HAP-1 (cell line): Measurements from ENCODE around the gene ULBP2.
"Not testable (repeated sequence)": the region's sequence is repeated elsewhere in the genome, so short reads cannot be mapped to it uniquely, and the experiment has no call there.

Experiments used
- DNase-seq, 2 experiments: peaks; one replicate each; pipeline ENCODE4 v3.0.0-alpha.2; 2016 to 2020; ENCODE audit warnings: low spot score in 2 of 2
- H3K27me3 ChIP-seq: fragments of 250-450 bp; sonication (Bioruptor Pico); 2 replicates; pipeline ENCODE4 v1.5.1; 2020; ENCODE audit warnings: low read depth, mild to moderate bottlenecking, moderate library complexity
- H3K36me3 ChIP-seq: fragments of 250-450 bp; sonication (Bioruptor Pico); replicated peaks from 2 replicates; pipeline ENCODE4 v1.5.1; 2020; ENCODE audit warnings: mild to moderate bottlenecking
- H3K4me1 ChIP-seq: fragments of 250-450 bp; sonication (Bioruptor Pico); 2 replicates; pipeline ENCODE4 v1.5.1; 2020; ENCODE audit warnings: mild to moderate bottlenecking
- H3K4me3 ChIP-seq: fragments of 250-450 bp; sonication (Bioruptor Pico); 2 replicates; pipeline ENCODE4 v1.5.1; 2020; ENCODE audit warnings: mild to moderate bottlenecking, moderate library complexity
- H3K9me3 ChIP-seq: fragments of 250-450 bp; sonication (Bioruptor Pico); 2 replicates; pipeline ENCODE4 v1.5.1; 2020; ENCODE audit warnings: mild to moderate bottlenecking, moderate library complexity
- in situ Hi-C: fragments of 300-500 bp; cut with MboI; formaldehyde crosslinking; loops from 3 replicates; pipeline ENCODE4 v1.14.3; 2020; ENCODE audit warnings: low sequenced_read_pairs, inconsistent platforms, mixed read lengths

The ULBP2 gene

GRCh38 chr6:149938571-149939355 is 3.1 kb upstream of the ULBP2 start:
- Histone ChIP-seq H3K9me3 (no peaks in the 10 kb centered on the region), H3K27me3 (0 out of 2 replicates have a peak, but pooled peaks cover 4% of the 10 kb centered on the region), H3K4me3 (no peak overlapping the region), H3K36me3 (no peaks in the 10 kb centered on the region), H3K4me1 (peaks cover 5% of the 10 kb centered on the region; the same call in 1 of the 2 replicates)
- in situ Hi-C loops, result loop anchor here (5.0 to 25.0 kb wide), 3 partner anchors 69 to 874 kb away; no protein-coding TSS in a partner anchor
- no peak for DNase-seq

DNA sequence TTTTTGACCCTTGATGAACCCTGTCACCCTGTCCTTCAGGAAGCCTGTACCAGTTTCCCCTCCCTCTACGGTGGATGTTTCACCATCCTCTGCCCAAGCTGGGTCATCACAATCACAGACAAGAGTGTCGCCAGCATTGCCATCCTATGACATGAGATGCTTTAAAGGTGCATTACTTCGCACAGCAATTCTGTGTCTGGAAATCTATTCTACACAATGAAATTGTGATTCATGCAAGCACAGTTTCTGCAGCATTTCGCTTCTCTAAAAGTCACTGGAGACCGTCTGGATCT is 2.5 kb upstream of the ULBP2 start:
- in situ Hi-C loops, result loop anchor here (5.0 to 25.0 kb wide), 3 partner anchors 68 to 873 kb away; no protein-coding TSS in a partner anchor

GRCh38 chr6:149939909-149940671 is 1.7 kb upstream of the ULBP2 start:
- in situ Hi-C loops, result loop anchor here (5.0 to 25.0 kb wide), 3 partner anchors 67 to 872 kb away; no protein-coding TSS in a partner anchor
- no peak for DNase-seq
- 0 out of 2 replicates have a peak, but pooled peaks cover 4% of the 10 kb centered on the region for H3K27me3 ChIP-seq
- H3K36me3 ChIP-seq, result no peaks in the 10 kb centered on the region
- peaks cover 5% of the 10 kb centered on the region; the same call in 1 of the 2 replicates for H3K4me1 ChIP-seq
- no peak overlapping the region for H3K4me3 ChIP-seq
- no peaks in the 10 kb centered on the region for H3K9me3 ChIP-seq

More for the DNA sequence above, 2.5 kb upstream of the ULBP2 start:
- Histone ChIP-seq H3K27me3 (0 out of 2 replicates have a peak, but pooled peaks cover 4% of the 10 kb centered on the region), H3K4me3 (no peak overlapping the region), H3K9me3 (no peaks in the 10 kb centered on the region), H3K4me1 (peaks cover 5% of the 10 kb centered on the region; the same call in 1 of the 2 replicates), H3K36me3 (no peaks in the 10 kb centered on the region)
- no peak for DNase-seq

DNA sequence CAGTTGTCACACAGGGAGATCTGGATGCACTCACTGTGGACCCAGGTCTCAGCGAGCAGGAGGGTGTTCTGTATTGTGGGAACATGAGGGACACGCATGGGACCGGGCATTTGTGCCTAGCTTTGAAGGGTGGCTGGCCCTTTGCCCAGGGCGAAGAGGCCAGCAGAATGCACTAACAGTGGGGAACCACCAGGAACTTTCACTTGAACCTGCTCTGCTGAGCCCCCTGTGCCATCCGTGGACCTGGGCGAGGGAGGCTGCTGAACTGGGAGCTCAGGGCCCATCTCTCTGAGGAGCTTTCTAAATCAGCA is 1.2 kb upstream of the ULBP2 start:
- H3K9me3 ChIP-seq, result no peaks in the 10 kb centered on the region
- no peak for DNase-seq
- no peak overlapping the region for H3K4me3 ChIP-seq
- H3K27me3 ChIP-seq, result 0 out of 2 replicates have a peak, but pooled peaks cover 4% of the 10 kb centered on the region
- H3K4me1 ChIP-seq, result peaks cover 5% of the 10 kb centered on the region; the same call in 1 of the 2 replicates
- in situ Hi-C loops, result loop anchor here (25.0 kb wide), 2 partner anchors 397 to 872 kb away; no protein-coding TSS in a partner anchor
- no peaks in the 10 kb centered on the region for H3K36me3 ChIP-seq

DNA sequence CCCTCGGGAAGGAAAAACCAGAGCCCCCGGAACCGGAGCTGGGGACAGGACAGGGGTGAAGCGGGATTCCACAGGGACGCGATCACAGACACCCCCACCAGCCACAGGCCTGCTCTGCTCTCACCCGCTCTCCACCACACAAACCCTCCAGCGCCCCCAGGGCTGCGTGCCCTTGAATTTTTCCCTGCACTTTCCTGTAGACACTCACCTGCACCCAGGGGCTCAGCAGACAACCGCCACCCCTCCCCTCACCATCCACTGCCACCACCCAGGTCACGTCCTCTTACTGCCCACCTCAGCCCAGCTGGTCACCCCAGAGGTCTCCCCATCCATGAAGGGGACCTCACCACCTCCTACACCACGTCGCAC is 631 bp downstream of the ULBP2 start:
- Histone ChIP-seq H3K27me3 (0 out of 2 replicates have a peak, but pooled peaks cover 2% of the 10 kb centered on the region), H3K4me3 (peak overlapping the region; percentile 69), H3K9me3 (no peaks in the 10 kb centered on the region), H3K36me3 (no peaks in the 10 kb centered on the region), H3K4me1 (peaks cover 5% of the 10 kb centered on the region; the same call in 1 of the 2 replicates)
- in situ Hi-C loops, result loop anchor here (25.0 kb wide), 2 partner anchors 395 to 870 kb away; no protein-coding TSS in a partner anchor
- DNase-seq, result peak in 1 of 2 experiments; percentile 19

DNA sequence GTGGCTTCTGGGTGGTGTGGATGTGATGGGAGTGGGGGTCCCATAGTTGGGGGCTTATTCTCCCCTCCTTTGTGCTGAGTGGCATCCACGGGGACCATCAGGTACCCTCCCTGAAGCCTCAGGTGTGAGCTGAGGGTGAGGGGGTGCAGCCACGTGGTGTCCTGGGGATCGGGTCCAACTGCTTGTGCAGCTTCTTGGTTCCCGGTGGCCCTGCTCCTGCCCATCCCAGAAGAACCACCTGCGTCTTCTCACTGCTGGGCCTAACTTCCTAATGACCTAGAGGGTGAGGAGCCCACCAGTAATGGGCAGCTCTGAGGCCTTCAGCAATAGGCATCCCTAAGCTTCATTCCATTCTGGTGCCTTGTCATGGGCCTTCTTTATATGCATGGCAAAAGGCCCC is 1.5 kb downstream of the ULBP2 start:
- H3K9me3 ChIP-seq, DNase-seq, H3K4me3 ChIP-seq, H3K4me1 ChIP-seq, H3K36me3 ChIP-seq, H3K27me3 ChIP-seq: not testable (repeated sequence)
- in situ Hi-C loops, result loop anchor here (25.0 kb wide), 2 partner anchors 394 to 869 kb away; no protein-coding TSS in a partner anchor

- H3K9me3 ChIP-seq, H3K27me3 ChIP-seq, H3K4me1 ChIP-seq, H3K4me3 ChIP-seq, DNase-seq, H3K36me3 ChIP-seq: not testable (repeated sequence)
- in situ Hi-C loops, result loop anchor here (25.0 kb wide), 2 partner anchors 392 to 867 kb away; no protein-coding TSS in a partner anchor
Measured at GRCh38 chr6:149945276-149945675, 3.5 kb downstream of the ULBP2 start.

GRCh38 chr6:149946631-149947030 is 4.8 kb downstream of the ULBP2 start:
- H3K27me3 ChIP-seq, H3K4me3 ChIP-seq, H3K36me3 ChIP-seq, DNase-seq, H3K9me3 ChIP-seq, H3K4me1 ChIP-seq: not testable (repeated sequence)
- in situ Hi-C loops, result loop anchor here (25.0 kb wide), 2 partner anchors 391 to 866 kb away; no protein-coding TSS in a partner anchor

- DNase-seq, H3K27me3 ChIP-seq, H3K9me3 ChIP-seq, H3K36me3 ChIP-seq, H3K4me1 ChIP-seq, H3K4me3 ChIP-seq: not testable (repeated sequence)
- in situ Hi-C loops, result loop anchor here (25.0 kb wide), 2 partner anchors 390 to 865 kb away; no protein-coding TSS in a partner anchor
Measured at GRCh38 chr6:149947533-149947932, 5.7 kb downstream of the ULBP2 start.

- Histone ChIP-seq H3K9me3 (no peaks in the 10 kb centered on the region), H3K4me1 (no peaks in the 10 kb centered on the region), H3K4me3 (no peak overlapping the region), H3K27me3 (no peaks in the 10 kb centered on the region), H3K36me3 (no peaks in the 10 kb centered on the region)
- no peak for DNase-seq
- in situ Hi-C loops, result loop anchor here (25.0 kb wide), 2 partner anchors 389 to 864 kb away; no protein-coding TSS in a partner anchor
Measured at GRCh38 chr6:149948011-149948410, 6.2 kb downstream of the ULBP2 start.

DNA sequence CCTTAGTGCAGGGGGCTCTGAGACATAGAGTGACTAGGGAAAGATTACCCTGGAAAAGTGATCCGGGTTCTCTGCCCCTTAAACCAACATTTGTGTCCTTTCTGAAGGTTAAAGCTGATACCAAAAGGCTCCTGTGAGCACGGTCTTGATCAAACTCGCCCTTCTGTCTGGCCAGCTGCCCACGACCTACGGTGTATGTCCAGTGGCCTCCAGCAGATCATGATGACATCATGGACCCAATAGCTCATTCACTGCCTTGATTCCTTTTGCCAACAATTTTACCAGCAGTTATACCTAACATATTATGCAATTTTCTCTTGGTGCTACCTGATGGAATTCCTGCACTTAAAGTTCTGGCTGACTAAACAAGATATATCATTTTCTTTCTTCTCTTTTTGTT is 6.8 kb downstream of the ULBP2 start:
- no peaks in the 10 kb centered on the region for H3K27me3 ChIP-seq
- DNase-seq, result no peak
- H3K4me1 ChIP-seq, result no peaks in the 10 kb centered on the region
- in situ Hi-C loops, result loop anchor here (25.0 kb wide), 2 partner anchors 389 to 864 kb away; no protein-coding TSS in a partner anchor
- no peaks in the 10 kb centered on the region for H3K36me3 ChIP-seq
- no peaks in the 10 kb centered on the region for H3K9me3 ChIP-seq
- no peak overlapping the region for H3K4me3 ChIP-seq

DNA sequence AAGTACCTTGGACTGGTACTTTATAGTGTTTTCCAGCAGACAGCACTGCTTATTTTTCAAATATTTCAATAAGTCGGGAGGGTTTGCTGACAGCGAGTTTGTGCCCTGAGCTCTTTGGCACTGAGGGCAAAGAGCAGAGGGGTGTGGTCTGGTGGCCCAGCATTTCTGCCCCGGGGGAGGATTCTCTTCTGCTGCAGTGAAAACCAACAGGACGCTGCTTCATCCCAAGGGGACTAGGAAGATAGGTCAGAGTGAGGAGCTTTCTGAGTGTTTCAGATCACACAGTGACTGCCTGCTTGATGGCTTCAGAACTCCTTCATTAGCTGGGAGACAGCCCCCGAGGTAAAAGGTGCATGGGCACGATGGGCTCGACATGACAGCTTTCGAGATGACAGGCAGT is 8.6 kb downstream of the ULBP2 start:
- no peaks in the 10 kb centered on the region for H3K27me3 ChIP-seq
- no peak overlapping the region for H3K4me3 ChIP-seq
- in situ Hi-C loops, result no loop called here

DNA sequence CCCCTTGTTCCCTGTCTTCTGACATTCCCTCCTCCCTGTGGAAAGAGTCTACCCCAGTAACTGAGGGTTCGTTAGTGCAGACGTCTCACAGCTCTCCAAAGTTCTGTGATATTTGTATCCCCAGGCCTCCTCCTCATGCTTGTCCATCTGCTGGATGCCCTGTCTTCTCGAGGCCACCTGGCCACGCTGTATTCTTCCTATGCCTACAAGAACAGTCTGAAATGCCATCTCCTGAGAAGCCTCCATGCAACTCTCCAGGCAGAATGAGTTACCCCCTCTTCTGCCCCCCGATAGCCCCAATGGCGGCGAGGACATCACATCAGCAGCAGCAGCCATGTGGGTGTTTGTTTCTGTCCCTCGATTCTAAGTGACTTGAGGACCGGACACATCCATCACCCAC is 9.3 kb downstream of the ULBP2 start:
- H3K27me3 ChIP-seq, result no peaks in the 10 kb centered on the region
- H3K4me3 ChIP-seq, result no peak overlapping the region
- no peaks in the 10 kb centered on the region for H3K36me3 ChIP-seq
- in situ Hi-C loops, result no loop called here
- H3K4me1 ChIP-seq, result no peaks in the 10 kb centered on the region
- DNase-seq, result no peak
- no peaks in the 10 kb centered on the region for H3K9me3 ChIP-seq

More for the DNA sequence above, 8.6 kb downstream of the ULBP2 start:
- no peak for DNase-seq
- no peaks in the 10 kb centered on the region for H3K9me3 ChIP-seq
- H3K4me1 ChIP-seq, result no peaks in the 10 kb centered on the region
- no peaks in the 10 kb centered on the region for H3K36me3 ChIP-seq

DNA sequence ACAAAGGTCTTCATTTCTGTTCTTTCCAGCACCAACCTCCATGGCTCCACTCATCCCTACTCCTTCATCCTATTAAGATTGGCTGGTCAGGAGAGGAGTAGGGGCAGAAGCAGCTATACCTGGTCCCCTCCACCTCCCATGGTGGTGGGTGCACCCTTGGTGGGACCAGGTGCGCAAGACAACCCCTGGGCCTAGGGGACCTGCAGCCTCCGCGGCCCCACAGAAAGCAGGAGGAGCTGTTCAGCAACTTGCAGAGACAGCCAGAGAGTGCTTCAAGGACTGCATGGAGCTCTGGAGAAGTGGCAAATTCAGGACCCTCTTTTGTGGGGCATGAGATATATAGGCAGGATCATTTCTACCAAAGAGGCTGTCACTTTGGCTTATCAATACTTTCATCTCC is 9.8 kb downstream of the ULBP2 start:
- in situ Hi-C loops, result no loop called here
- no peaks in the 10 kb centered on the region for H3K36me3 ChIP-seq
- no peaks in the 10 kb centered on the region for H3K4me1 ChIP-seq
- no peaks in the 10 kb centered on the region for H3K27me3 ChIP-seq
- no peaks in the 10 kb centered on the region for H3K9me3 ChIP-seq
- no peak overlapping the region for H3K4me3 ChIP-seq
- no peak for DNase-seq
